Caki2 (cell line): Measurements from ENCODE around the gene EFCAB6. TPM values are rescaled to one million over a fixed set of nuclear protein-coding genes. Genes with fewer than 3 reads are reported as not detected.

Source experiments
- DNase-seq: peaks from one replicate; pipeline ENCODE4 v3.0.0-alpha.2; 2015; ENCODE audit warnings: low read depth
- in situ Hi-C: cut with HindIII; loops from 2 replicates; pipeline ENCODE4 v1.10.0; 2016; ENCODE audit warnings: low sequenced_read_pairs, low pct_unique_long_range_greater_than_20kb, mixed read lengths
- total RNA-seq: library from RNA; depleted of rRNA; stranded (reverse); fragments of >200 nt; shearing (Covaris generic); gene quantifications from 2 replicates; pipeline ENCODE4 v1.2.3, GENCODE V29; 2014; ENCODE audit warnings: low replicate concordance

The EFCAB6 gene
- total RNA-seq, 1 experiment from 2014 or later: 0.98 TPM

DNA sequence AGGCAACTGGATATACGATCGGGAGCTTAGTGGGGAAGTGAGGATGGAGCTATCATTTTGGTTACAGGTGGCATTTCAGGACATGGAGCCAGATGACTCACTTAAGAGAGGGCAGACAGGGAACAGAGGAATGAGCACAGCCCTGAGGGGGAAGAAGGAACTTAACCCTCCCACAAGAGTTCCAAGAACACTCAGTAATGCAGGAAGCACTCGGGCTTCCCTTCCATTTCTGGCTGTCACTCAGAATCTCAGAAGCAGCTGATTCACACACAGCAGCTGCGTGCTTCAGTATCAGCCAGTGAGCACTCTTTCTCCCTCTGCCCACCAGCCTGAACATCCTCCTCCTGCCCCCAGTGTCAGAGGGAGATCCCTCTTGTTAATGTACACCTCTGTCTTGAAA is 34.8 kb downstream of the EFCAB6 start:
- DNase-seq: peak; percentile 22
- in situ Hi-C loops: no loop called here

- in situ Hi-C loops: no loop called here
- DNase-seq: no peak
Observed at GRCh38 chr22:43776081-43776670, 35.9 kb downstream of the EFCAB6 start.

DNA sequence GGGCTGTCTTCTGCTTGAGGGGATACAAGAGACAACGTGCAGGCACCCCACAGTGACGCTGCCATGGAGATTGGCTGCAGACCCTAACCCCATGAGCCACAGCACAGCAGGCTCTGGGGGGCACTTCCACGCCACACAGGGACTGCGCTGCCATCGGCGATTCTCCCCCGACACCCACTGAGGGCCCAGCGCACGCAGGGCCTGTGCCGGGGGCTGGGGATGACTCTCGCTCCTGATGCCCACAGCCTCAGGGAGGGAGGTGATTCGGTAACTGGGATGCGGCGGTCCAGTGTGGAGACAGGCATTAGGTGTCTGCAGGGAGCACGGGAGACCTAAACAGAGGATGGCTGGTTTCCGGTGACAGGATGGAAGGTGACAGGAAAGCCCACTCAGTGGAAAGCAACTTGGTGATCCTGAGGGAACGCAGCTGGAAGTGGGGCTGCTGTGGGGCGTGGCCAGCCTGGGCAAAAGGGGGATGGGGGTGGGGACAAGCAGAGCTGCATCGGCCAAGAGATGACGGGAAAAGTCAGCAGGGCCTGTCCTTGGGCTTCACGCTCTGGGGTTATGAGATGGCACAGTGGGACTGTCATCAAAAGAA is 37.7 kb downstream of the EFCAB6 start:
- DNase-seq: no peak
- in situ Hi-C loops: no loop called here

DNA sequence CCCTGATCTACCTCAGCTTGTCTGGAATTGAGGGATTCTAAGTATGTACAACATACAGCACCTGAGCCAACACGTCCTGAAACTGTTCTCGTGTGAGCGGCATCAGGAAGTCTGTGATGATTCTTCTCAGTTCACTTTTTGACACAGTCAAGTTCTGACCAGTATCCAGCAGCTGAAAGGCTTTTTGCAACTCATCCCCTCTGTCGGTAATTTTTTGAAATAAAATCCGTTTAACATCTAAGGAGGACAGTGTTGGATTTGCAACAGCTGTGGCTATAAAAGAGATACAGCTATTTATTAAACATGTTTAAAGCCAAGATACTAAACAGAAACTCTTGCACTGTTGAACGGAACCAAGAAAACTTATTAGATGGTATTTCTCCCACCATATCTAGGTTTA is 39.3 kb downstream of the EFCAB6 start:
- DNase-seq: no peak
- in situ Hi-C loops: no loop called here

DNA sequence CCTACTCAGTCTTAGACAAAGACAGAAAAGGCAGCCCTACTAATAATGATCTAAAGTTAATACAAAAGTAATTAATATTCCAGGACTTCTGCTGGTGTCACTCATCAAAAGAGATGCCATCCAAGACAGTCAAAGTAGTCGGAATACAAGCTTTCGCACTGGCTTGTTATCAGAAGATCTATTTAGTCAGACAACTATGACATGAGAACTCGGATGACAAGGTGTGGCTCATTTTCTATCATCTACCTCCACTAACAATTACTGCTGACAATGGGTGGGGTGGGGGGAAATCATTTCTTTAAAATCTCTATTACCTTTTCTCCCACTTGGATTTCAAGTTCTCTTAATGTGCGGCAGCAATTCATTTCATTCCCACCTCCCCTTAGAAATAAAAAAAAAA is 56.7 kb downstream of the EFCAB6 start:
- DNase-seq: no peak
- in situ Hi-C loops: no loop called here

- DNase-seq: no peak
- in situ Hi-C loops: no loop called here
Observed at GRCh38 chr22:43755011-43755410, 57.1 kb downstream of the EFCAB6 start.

DNA sequence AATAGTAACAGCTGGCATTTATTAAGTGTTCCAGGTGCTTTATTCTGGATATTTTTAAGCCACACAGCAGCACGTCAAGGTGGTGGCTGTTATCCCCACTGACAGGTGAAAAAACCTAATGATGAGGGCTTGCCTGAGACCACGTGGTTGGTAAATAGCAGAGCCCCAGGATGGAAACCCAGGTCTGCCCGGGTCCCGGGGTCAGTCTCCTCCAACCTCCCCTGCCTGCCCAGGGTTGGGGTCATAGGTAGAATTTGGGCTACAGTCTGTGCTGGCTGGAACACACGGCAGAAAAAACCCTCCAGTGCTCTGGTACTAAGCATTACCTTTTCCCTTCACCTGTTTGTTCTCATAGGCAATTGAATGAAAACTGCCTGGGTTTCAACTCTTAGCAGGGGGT is 57.9 kb downstream of the EFCAB6 start:
- no peak for DNase-seq
- in situ Hi-C loops: no loop called here

DNA sequence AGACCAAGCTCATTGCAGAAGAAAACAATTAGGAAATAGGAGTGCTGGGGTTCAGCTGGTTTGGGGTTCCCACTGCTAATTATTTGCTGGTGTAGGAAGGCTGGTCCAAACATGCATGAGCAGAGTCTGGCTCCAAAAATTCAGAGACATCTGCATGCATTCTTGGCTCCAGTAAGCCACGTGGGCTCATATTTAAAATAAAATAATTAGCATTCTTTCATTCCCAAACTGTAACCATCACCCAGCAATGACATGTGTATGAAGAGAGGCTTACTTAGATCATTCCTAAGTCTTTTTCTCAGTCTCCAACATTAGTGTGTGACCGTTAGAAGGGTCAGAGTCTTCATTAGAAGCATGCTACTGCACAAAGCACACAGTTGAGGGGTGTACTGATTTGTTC is 58.4 kb downstream of the EFCAB6 start:
- in situ Hi-C loops: no loop called here

DNA sequence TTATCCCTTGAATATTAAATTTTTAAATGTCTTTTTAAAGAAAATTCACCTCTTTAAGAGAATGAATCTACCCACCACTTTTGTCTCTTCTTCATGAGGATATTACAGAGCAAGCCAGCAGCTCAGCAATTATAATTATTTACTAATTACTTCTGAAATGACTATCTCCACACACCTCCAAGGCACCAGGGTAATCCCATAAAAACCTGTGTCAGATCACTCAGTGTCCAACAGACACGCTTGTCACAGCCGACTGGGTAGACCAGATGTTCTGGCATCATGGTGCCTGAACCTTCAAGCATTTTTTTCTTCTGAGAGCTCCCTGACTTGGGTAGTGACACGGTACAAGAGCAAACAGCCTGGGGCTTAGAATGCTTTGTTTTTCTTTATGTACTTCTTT is 61.4 kb downstream of the EFCAB6 start:
- DNase-seq: no peak
- in situ Hi-C loops: no loop called here

More for the DNA sequence above, 58.4 kb downstream of the EFCAB6 start:
- no peak for DNase-seq

DNA sequence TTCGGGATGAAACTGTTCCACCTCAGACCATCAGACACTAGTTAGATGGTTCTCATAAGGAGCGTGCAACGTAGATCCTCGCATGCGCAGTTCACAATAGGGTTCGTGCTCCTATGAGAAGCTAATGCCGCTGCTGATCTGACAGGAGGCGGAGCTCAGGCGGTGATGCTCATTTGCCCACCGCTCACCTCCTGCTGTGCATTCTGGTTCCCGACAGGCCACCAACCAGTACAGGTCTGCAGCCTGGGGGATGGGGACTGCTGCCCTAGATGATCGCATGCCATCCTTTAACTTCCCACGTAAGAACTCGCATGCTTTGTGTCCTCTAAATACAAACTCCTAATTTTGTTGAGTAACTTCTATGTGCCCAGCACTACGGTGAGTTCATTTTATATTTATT is 62.6 kb downstream of the EFCAB6 start:
- in situ Hi-C loops: no loop called here
- DNase-seq: no peak

GRCh38 chr22:43747877-43748276 is 64.2 kb downstream of the EFCAB6 start:
- in situ Hi-C loops: no loop called here
- DNase-seq: no peak

- in situ Hi-C loops: no loop called here
- DNase-seq: no peak
Observed at GRCh38 chr22:43747058-43747457, 65.0 kb downstream of the EFCAB6 start.

GRCh38 chr22:43745783-43746356 is 66.2 kb downstream of the EFCAB6 start:
- in situ Hi-C loops: no loop called here
- no peak for DNase-seq

DNA sequence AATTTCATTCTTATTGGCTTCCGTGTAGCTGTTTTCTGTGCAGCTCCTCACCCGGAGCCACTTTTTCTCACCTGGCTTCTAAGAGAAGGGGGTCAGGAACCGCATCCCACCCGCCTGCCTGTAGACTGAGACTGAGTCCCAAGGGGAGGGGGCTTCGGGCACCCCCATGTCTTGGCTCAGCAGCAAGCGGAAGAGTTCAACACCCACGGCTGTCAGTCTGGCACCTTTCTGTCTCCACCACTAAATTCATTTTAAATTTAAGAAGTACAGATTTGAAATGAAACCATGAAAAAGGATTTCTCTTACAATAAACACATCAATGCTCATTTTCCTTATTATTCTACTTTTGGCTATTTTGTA is 66.7 kb downstream of the EFCAB6 start:
- in situ Hi-C loops: no loop called here
- DNase-seq: no peak

GRCh38 chr22:43744700-43745410 is 67.2 kb downstream of the EFCAB6 start:
- DNase-seq: no peak
- in situ Hi-C loops: no loop called here

- DNase-seq: no peak
- in situ Hi-C loops: no loop called here
Observed at GRCh38 chr22:43743929-43744643, 68.0 kb downstream of the EFCAB6 start.

GRCh38 chr22:43743131-43743530 is 69.0 kb downstream of the EFCAB6 start:
- DNase-seq: no peak
- in situ Hi-C loops: no loop called here

DNA sequence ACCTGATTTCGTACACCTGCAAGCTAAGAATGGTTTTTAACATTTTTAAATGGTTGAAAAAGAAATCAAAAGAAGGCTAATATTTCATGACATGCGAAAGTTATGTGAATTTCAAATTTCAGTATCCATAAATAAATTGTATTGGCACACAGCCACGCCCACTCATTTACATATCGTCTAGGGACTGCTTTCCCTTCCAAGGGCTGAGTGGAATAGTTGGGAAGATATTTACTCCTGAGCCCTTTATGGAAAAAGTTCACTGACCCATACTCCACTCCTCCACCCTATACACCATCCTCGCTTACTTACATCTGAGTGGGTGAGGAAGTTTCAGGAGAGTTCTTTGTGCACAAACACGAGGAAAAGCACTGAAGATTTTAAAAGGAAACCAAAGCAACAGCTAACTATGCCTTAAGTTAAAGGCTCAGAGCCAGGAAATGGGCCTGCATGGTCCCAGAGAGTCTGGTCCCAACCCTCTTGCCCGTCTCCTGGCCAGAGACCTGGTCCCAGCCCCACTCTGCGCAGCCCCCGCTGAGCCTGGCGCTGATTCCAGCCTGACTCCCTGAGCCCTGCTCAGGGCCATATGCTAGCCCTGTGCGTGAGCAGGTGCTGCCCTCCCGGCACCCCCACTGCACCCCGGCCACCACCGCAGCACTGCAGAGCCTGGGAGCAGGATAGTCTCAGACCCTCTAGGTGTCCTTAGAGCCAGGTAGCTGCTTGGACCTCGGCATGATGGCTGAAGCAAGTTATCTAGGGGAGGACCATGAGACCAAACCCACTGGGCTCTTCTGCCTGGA is 69.8 kb downstream of the EFCAB6 start:
- no peak for DNase-seq
- in situ Hi-C loops: no loop called here
